ENCODE data around the gene USP6NL.
"Not testable (repeated sequence)": the region's sequence is repeated elsewhere in the genome, so short reads cannot be mapped to it uniquely, and the experiment has no call there.

The USP6NL gene

GRCh38 chr10:11439523-11440053 is 171.9 kb downstream of the USP6NL start:
- DNase-seq (ENCODE audit: low read depth): no peak
- TF ChIP-seq CTCF (IDR thresholded peaks at IDR 0.05; ENCODE audit: low read depth, low read length, missing control alignments): no peak
- H3K4me3 ChIP-seq (ENCODE audit: low read depth, low read length): no peak overlapping the region

GRCh38 chr10:11437391-11438142 is 173.9 kb downstream of the USP6NL start:
- TF ChIP-seq CTCF (IDR thresholded peaks at IDR 0.05; ENCODE audit: low read depth, low read length, missing control alignments): no peak
- no peak for DNase-seq (ENCODE audit: low read depth)
- H3K4me3 ChIP-seq (ENCODE audit: low read depth, low read length): no peak overlapping the region

- H3K4me3 ChIP-seq (ENCODE audit: low read depth, low read length); DNase-seq (ENCODE audit: low read depth): not testable (repeated sequence)
Observed at GRCh38 chr10:11436445-11436844, 175.0 kb downstream of the USP6NL start.

GRCh38 chr10:11435581-11435981 is 175.9 kb downstream of the USP6NL start:
- H3K4me3 ChIP-seq (ENCODE audit: low read depth, low read length): no peak overlapping the region
- no peak for TF ChIP-seq CTCF (IDR thresholded peaks at IDR 0.05; ENCODE audit: low read depth, low read length, missing control alignments)
- DNase-seq (ENCODE audit: low read depth): no peak

GRCh38 chr10:11434324-11434723 is 177.1 kb downstream of the USP6NL start:
- TF ChIP-seq CTCF (IDR thresholded peaks at IDR 0.05; ENCODE audit: low read depth, low read length, missing control alignments): peak; percentile 64
- no peak for DNase-seq (ENCODE audit: low read depth)
- no peak overlapping the region for H3K4me3 ChIP-seq (ENCODE audit: low read depth, low read length)

GRCh38 chr10:11433657-11434056 is 177.8 kb downstream of the USP6NL start:
- no peak for TF ChIP-seq CTCF (IDR thresholded peaks at IDR 0.05; ENCODE audit: low read depth, low read length, missing control alignments)
- DNase-seq (ENCODE audit: low read depth): no peak
- no peak overlapping the region for H3K4me3 ChIP-seq (ENCODE audit: low read depth, low read length)

GRCh38 chr10:11431216-11431555 is 180.3 kb downstream of the USP6NL start:
- no peak for DNase-seq (ENCODE audit: low read depth)

More at GRCh38 chr10:11431216-11431555, 180.3 kb downstream of the USP6NL start:
- H3K4me3 ChIP-seq (ENCODE audit: low read depth, low read length): no peak overlapping the region
- TF ChIP-seq CTCF (IDR thresholded peaks at IDR 0.05; ENCODE audit: low read depth, low read length, missing control alignments): no peak
